ENCODE data around the gene GTPBP10. TPM values are rescaled to one million over a fixed set of nuclear protein-coding genes. Genes with fewer than 3 reads are reported as not detected.

The GTPBP10 gene
- total RNA-seq, 6 experiments from 2014 or later = 19.9 to 27.2 (median 23.3) TPM

DNA sequence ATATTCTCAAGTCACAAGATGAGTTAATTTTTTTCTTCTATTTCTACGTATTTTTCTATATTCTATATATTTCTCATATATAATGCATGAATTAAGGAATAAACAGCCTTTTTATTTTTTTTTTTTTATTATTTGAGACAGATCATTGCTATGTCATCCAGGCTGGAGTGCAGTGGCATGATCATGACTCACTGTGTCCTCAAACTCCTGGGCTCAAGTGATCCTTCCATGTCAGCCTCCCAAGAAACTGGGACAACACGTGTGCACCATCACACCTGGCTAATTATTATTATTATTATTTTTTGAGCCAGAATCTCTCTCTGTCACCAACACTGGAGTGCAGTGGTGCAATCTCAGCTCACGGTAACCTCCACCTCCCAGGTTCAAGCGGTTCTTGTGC lies 58.3 kb downstream of the GTPBP10 start:
- no peaks in the 10 kb centered on the region; the same call in 1 of the 2 replicates for H3K27me3 Mint-ChIP-seq (ENCODE audit: insufficient read depth)
- peaks cover 26% of the 10 kb centered on the region for H3K4me1 Mint-ChIP-seq (ENCODE audit: low read depth)
- H3K9me3 Mint-ChIP-seq = no peaks in the 10 kb centered on the region
- TF ChIP-seq, protein P1, sequence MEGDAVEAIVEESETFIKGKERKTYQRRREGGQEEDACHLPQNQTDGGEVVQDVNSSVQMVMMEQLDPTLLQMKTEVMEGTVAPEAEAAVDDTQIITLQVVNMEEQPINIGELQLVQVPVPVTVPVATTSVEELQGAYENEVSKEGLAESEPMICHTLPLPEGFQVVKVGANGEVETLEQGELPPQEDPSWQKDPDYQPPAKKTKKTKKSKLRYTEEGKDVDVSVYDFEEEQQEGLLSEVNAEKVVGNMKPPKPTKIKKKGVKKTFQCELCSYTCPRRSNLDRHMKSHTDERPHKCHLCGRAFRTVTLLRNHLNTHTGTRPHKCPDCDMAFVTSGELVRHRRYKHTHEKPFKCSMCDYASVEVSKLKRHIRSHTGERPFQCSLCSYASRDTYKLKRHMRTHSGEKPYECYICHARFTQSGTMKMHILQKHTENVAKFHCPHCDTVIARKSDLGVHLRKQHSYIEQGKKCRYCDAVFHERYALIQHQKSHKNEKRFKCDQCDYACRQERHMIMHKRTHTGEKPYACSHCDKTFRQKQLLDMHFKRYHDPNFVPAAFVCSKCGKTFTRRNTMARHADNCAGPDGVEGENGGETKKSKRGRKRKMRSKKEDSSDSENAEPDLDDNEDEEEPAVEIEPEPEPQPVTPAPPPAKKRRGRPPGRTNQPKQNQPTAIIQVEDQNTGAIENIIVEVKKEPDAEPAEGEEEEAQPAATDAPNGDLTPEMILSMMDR (IDR thresholded peaks at IDR 0.05) = no peak
- H3K4me3 Mint-ChIP-seq = peak overlapping the region; percentile 96
- H3K27ac Mint-ChIP-seq = peak overlapping the region; percentile 98
- DNase-seq = no peak
- H3K36me3 Mint-ChIP-seq (ENCODE audit: low read depth) = peaks cover 14% of the 10 kb centered on the region

DNA sequence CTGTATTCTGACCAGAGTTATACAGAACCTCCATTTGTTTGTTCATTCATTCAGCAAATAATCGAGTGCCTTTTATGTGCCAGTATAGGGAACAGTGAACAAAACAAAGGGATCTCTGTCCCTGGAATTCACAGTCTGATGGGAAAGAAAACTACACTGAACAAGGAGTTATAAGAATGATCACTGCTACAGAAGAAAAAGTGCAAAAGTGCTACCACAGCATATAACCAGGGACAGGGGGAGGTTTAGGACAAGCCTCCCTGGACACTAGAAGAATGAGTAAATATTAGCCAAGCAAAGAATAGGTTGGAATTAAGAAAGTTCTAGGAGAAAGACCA lies 60.9 kb downstream of the GTPBP10 start:
- H3K27me3 Mint-ChIP-seq (ENCODE audit: insufficient read depth) = no peaks in the 10 kb centered on the region; the same call in 1 of the 2 replicates
- H3K9me3 Mint-ChIP-seq = no peaks in the 10 kb centered on the region
- no peak overlapping the region for H3K4me3 Mint-ChIP-seq
- no peak for DNase-seq
- H3K27ac Mint-ChIP-seq = no peak overlapping the region
- peaks cover 39% of the 10 kb centered on the region for H3K4me1 Mint-ChIP-seq (ENCODE audit: low read depth)
- TF ChIP-seq, protein P1 (IDR thresholded peaks at IDR 0.05) = no peak
- H3K36me3 Mint-ChIP-seq (ENCODE audit: low read depth) = peaks cover 30% of the 10 kb centered on the region

DNA sequence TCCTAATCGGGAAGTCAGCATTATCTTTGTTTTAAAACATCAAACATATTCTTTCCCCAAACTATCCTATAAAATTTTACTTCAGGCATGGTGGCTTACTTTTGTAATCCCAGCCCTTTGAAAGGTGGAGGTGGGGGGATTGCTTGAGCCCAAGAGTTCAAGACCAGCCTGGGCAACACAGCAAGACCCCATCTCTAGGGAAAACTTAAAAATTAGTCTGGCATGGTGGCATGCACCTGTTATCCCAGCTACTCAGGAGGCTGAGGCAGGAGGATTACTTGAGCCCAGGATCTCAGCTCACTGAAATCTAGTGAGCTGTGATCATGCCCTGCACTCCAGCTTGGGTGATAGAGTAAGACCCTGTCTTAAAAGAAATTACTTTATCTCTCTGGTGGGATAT lies 61.6 kb downstream of the GTPBP10 start:
- Mint-ChIP-seq H3K27me3 (ENCODE audit: insufficient read depth) (no peaks in the 10 kb centered on the region; the same call in 1 of the 2 replicates), H3K4me3 (no peak overlapping the region), H3K4me1 (ENCODE audit: low read depth) (peaks cover 42% of the 10 kb centered on the region), H3K9me3 (no peaks in the 10 kb centered on the region), H3K27ac (no peak overlapping the region), H3K36me3 (ENCODE audit: low read depth) (peaks cover 37% of the 10 kb centered on the region)
- TF ChIP-seq, protein P1 (IDR thresholded peaks at IDR 0.05) = no peak
- DNase-seq = no peak

DNA sequence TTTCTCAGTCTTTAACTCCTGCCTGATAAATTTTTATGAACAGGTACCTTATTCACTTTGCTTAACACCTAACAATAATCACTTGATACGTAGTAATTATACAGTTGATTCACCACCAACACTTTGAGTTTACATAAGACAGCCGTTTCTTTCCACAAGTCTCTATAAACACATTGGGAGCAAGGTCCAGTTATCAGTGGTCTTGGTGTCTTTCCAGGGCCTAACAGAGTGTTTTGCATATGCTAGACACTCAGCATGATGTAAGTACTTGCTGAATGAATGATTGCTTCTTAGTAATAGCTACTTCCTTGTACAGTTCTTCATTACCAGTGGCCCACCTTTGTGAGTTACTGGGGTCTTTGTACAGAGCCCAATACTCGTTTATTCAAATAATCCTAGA lies 63.2 kb downstream of the GTPBP10 start:
- Mint-ChIP-seq H3K27ac (no peak overlapping the region), H3K36me3 (ENCODE audit: low read depth) (peaks cover 39% of the 10 kb centered on the region), H3K27me3 (ENCODE audit: insufficient read depth) (no peaks in the 10 kb centered on the region), H3K4me3 (no peak overlapping the region), H3K9me3 (no peaks in the 10 kb centered on the region), H3K4me1 (ENCODE audit: low read depth) (peaks cover 40% of the 10 kb centered on the region)
- TF ChIP-seq, protein P1 (IDR thresholded peaks at IDR 0.05) = no peak
- no peak for DNase-seq

DNA sequence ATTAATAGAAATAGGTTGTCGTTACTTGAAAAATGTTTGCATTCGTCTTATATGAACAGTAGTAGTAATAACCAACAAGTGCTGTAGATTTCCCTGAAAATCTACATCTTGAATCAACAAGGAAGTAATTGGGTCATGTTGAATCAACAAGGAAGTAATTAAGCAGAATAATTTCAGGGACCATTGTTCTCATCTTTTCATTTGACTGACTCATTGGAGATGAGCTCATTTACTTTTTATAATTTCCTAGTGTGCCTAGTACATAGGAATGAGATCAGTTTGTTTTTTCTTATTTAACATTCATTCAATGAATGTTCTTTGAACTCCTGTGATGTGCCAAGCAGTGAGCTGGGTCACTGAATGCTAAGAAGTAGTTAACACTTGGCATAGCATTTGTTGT lies 65.0 kb downstream of the GTPBP10 start:
- DNase-seq = no peak
- Mint-ChIP-seq H3K4me1 (ENCODE audit: low read depth) (peaks cover 32% of the 10 kb centered on the region), H3K27ac (peak overlapping the region; percentile 79), H3K27me3 (ENCODE audit: insufficient read depth) (no peaks in the 10 kb centered on the region), H3K9me3 (no peaks in the 10 kb centered on the region), H3K36me3 (ENCODE audit: low read depth) (peaks cover 33% of the 10 kb centered on the region), H3K4me3 (no peak overlapping the region)
- TF ChIP-seq, protein P1 (IDR thresholded peaks at IDR 0.05) = no peak

Data from HFFc6 (cell line).